IMR-90 (cell line): ENCODE data around the gene TMEM92. TPM values are rescaled to one million over a fixed set of nuclear protein-coding genes. Genes with fewer than 3 reads are reported as not detected.
A peak's percentile ranks its signal among the peaks of the same experiment; 100 is the strongest.

ENCODE experiments used
- ATAC-seq: fragments of 200-7000 bp; cut with Tn5 transposase; 2 replicates; pipeline ENCODE4 v1.9.1; 2020; ENCODE audit warnings: low read depth, mild to moderate bottlenecking, moderate library complexity
- BruUV-seq: library from RNA; stranded (reverse); fragments of 400-500 nt; replicated peaks from 2 replicates; lab custom pipeline; 2021; lab: Mats Ljungman, UMichigan
- CTCF ChIA-PET: fragments of 300-600 bp; formaldehyde crosslinking; extraction: SDS; loops from one replicate; lab custom pipeline; 2021; ENCODE audit warnings: antibody characterized with exemption; lab: Yijun Ruan, JAX
- POLR2A ChIA-PET: fragments of 300-600 bp; sonication (Branson Sonifier 250); formaldehyde crosslinking; loops from one replicate; lab custom pipeline; 2022; ENCODE audit warnings: antibody characterized with exemption; ENCODE audit not compliant: unreplicated experiment; lab: Charles Lee
- DNase-seq: peaks from one replicate; pipeline ENCODE4 v3.0.0; 2013
- H2AFZ ChIP-seq: replicated peaks from 2 replicates; pipeline ENCODE3; 2013; ENCODE audit warnings: low read length, mild to moderate bottlenecking; ENCODE audit not compliant: poor library complexity
- H2AK5ac ChIP-seq: 2 replicates; pipeline ENCODE4 v1.6.1; 2013; ENCODE audit warnings: low read depth, low read length, inconsistent platforms
- H2AK9ac ChIP-seq: replicated peaks from 2 replicates; pipeline ENCODE3; 2013; ENCODE audit warnings: mild to moderate bottlenecking, low read depth, low read length, moderate library complexity; ENCODE audit not compliant: poor library complexity
- H2BK120ac ChIP-seq: 2 replicates; pipeline ENCODE4 v1.6.1; 2013; ENCODE audit warnings: low read depth, low read length, inconsistent platforms
- H2BK15ac ChIP-seq: 3 replicates; pipeline ENCODE4 v1.6.1; 2013; ENCODE audit warnings: low read depth, low read length, inconsistent platforms
- H2BK20ac ChIP-seq: 2 replicates; pipeline ENCODE4 v1.6.1; 2013; ENCODE audit warnings: low read depth, mild to moderate bottlenecking, inconsistent platforms, low read length, moderate library complexity
- H2BK5ac ChIP-seq: 2 replicates; pipeline ENCODE4 v1.6.1; 2013; ENCODE audit warnings: mild to moderate bottlenecking, low read depth, low read length, inconsistent platforms; ENCODE audit not compliant: poor library complexity, severe bottlenecking
- H3K14ac ChIP-seq: replicated peaks from 2 replicates; pipeline ENCODE4 v1.6.1; 2013; ENCODE audit warnings: low read depth, low read length, inconsistent platforms
- H3K18ac ChIP-seq: 2 replicates; pipeline ENCODE4 v1.6.1; 2013; ENCODE audit warnings: low read depth, low read length, control low read depth
- H3K23ac ChIP-seq: 2 replicates; pipeline ENCODE4 v1.6.1; 2013; ENCODE audit warnings: low read depth, low read length, inconsistent platforms
- H3K27ac ChIP-seq: 2 replicates; pipeline ENCODE4 v1.5.1; 2013; ENCODE audit warnings: mild to moderate bottlenecking, control low read depth, low read length; ENCODE audit not compliant: insufficient read depth
- H3K27me3 ChIP-seq: 2 replicates; pipeline ENCODE4 v1.6.1; 2013; ENCODE audit warnings: low read length; ENCODE audit not compliant: control insufficient read depth, insufficient read depth
- H3K36me3 ChIP-seq: 2 replicates; pipeline ENCODE4 v1.6.1; 2013; ENCODE audit warnings: low read length, mixed read lengths; ENCODE audit not compliant: control insufficient read depth, insufficient read depth
- H3K4ac ChIP-seq: 2 replicates; pipeline ENCODE4 v1.6.1; 2013; ENCODE audit warnings: low read depth, low read length, inconsistent platforms
- H3K4me1 ChIP-seq: 2 replicates; pipeline ENCODE4 v1.6.1; 2013; ENCODE audit warnings: low read length, mixed read lengths; ENCODE audit not compliant: control insufficient read depth, insufficient read depth
- H3K4me2 ChIP-seq: 2 replicates; pipeline ENCODE4 v1.6.1; 2013; ENCODE audit warnings: low read depth, mild to moderate bottlenecking, control low read depth, low read length, moderate library complexity
- H3K4me3 ChIP-seq: 2 replicates; pipeline ENCODE4 v1.5.1; 2013; ENCODE audit warnings: low read depth, mild to moderate bottlenecking, control low read depth, low read length, moderate library complexity; ENCODE audit not compliant: insufficient read depth
- H3K56ac ChIP-seq: 2 replicates; pipeline ENCODE4 v1.6.1; 2013; ENCODE audit warnings: low read length, inconsistent platforms; ENCODE audit not compliant: insufficient read depth; ENCODE audit errors: extremely low read depth
- H3K79me1 ChIP-seq, 2 experiments: 2 replicates each; pipeline ENCODE4 v1.6.1; 2013; ENCODE audit warnings: low read length in 2 of 2, inconsistent platforms in 1 of 2, low read depth in 1 of 2
- H3K9ac ChIP-seq: 2 replicates; pipeline ENCODE4 v1.6.1; 2013; ENCODE audit warnings: low read depth, low read length, control low read depth
- H3K9me1 ChIP-seq: 2 replicates; pipeline ENCODE4 v1.6.1; 2013; ENCODE audit warnings: low read length, inconsistent platforms; ENCODE audit not compliant: insufficient read depth
- H3K9me3 ChIP-seq: 2 replicates; pipeline ENCODE4 v1.6.1; 2013; ENCODE audit warnings: low read length; ENCODE audit not compliant: control insufficient read depth, insufficient read depth
- H4K20me1 ChIP-seq: 2 replicates; pipeline ENCODE4 v1.6.1; 2013; ENCODE audit warnings: low read length, inconsistent platforms; ENCODE audit not compliant: insufficient read depth
- H4K5ac ChIP-seq: 2 replicates; pipeline ENCODE4 v1.6.1; 2013; ENCODE audit warnings: mild to moderate bottlenecking, low read depth, low read length, control low read depth
- H4K8ac ChIP-seq, 2 experiments: 2 replicates each; pipeline ENCODE4 v1.6.1; 2013; ENCODE audit warnings: low read depth in 2 of 2, low read length in 2 of 2, control low read depth in 1 of 2, inconsistent platforms in 1 of 2
- H4K91ac ChIP-seq: 2 replicates; pipeline ENCODE4 v1.6.1; 2013; ENCODE audit warnings: low read depth, low read length, inconsistent platforms; ENCODE audit not compliant: insufficient read depth
- BHLHE40 ChIP-seq: fragments of 150-350 bp; IDR thresholded peaks from 2 replicates; pipeline ENCODE4 v1.6.1; 2016; ENCODE audit warnings: mild to moderate bottlenecking, low read depth, low read length
- CEBPB ChIP-seq: IDR thresholded peaks from 2 replicates; pipeline ENCODE4 v1.6.1; 2012; ENCODE audit warnings: low read depth, low read length, improper control_type of control experiment
- CHD1 ChIP-seq: IDR thresholded peaks from 2 replicates; pipeline ENCODE4 v1.6.1; 2012; ENCODE audit warnings: low read depth, low read length, improper control_type of control experiment
- CTCF ChIP-seq: conservative IDR thresholded peaks from 2 replicates; pipeline ENCODE4 v1.5.1; 2012; ENCODE audit warnings: mild to moderate bottlenecking, low read depth, low read length, improper control_type of control experiment
- ELK1 ChIP-seq: fragments of 150-350 bp; IDR thresholded peaks from 2 replicates; pipeline ENCODE4 v1.6.1; 2016; ENCODE audit warnings: low read depth, mild to moderate bottlenecking, low read length, moderate library complexity, borderline replicate concordance
- MAFK ChIP-seq: IDR thresholded peaks from 2 replicates; pipeline ENCODE4 v1.6.1; 2012; ENCODE audit warnings: low read depth, low read length, improper control_type of control experiment
- MAZ ChIP-seq: IDR thresholded peaks from 2 replicates; pipeline ENCODE4 v1.6.1; 2012; ENCODE audit warnings: low read depth, mild to moderate bottlenecking, low read length, improper control_type of control experiment, moderate library complexity, borderline replicate concordance
- NFE2L2 ChIP-seq: fragments of 150-350 bp; IDR thresholded peaks from 2 replicates; pipeline ENCODE4 v1.6.1; 2016; ENCODE audit warnings: low read depth, mild to moderate bottlenecking, low read length
- POLR2A ChIP-seq: IDR thresholded peaks from 2 replicates; pipeline ENCODE4 v1.6.1; 2012; ENCODE audit warnings: mild to moderate bottlenecking, low read depth, low read length
- RAD21 ChIP-seq: IDR thresholded peaks from 2 replicates; pipeline ENCODE4 v1.6.1; 2012; ENCODE audit warnings: low read length, improper control_type of control experiment
- RFX5 ChIP-seq: IDR thresholded peaks from 2 replicates; pipeline ENCODE4 v1.8.0; 2012; ENCODE audit warnings: low read depth, mild to moderate bottlenecking, low read length, moderate library complexity
- SMC3 ChIP-seq: fragments of 150-350 bp; IDR thresholded peaks from 2 replicates; pipeline ENCODE4 v1.6.1; 2016; ENCODE audit warnings: low read depth, mild to moderate bottlenecking, antibody characterized with exemption, low read length, moderate library complexity
- USF2 ChIP-seq: fragments of 150-350 bp; IDR thresholded peaks from 2 replicates; pipeline ENCODE4 v1.6.1; 2017; ENCODE audit warnings: mild to moderate bottlenecking, antibody characterized with exemption, low read length, low read depth
- WGBS, 2 experiments: methylation state at CpG; one replicate each; pipeline versions ENCODE4 v1.1.5 to v1.1.7; 2013; ENCODE audit warnings: missing lambda C conversion rate in 2 of 2; ENCODE audit not compliant: insufficient read length in 1 of 2; ENCODE audit errors: extremely low coverage in 2 of 2; 5-methylcytosine and 5-hydroxymethylcytosine counted together
- dilution Hi-C: fragments of 300-500 bp; cut with HindIII; formaldehyde crosslinking; loops from one replicate; pipeline ENCODE4 v1.14.3; 2018; ENCODE audit warnings: low sequenced_read_pairs; ENCODE audit not compliant: unreplicated experiment
- in situ Hi-C: fragments of 300-500 bp; cut with MboI; formaldehyde crosslinking; loops from 3 replicates; pipeline ENCODE4 v1.14.3; 2019; ENCODE audit warnings: low sequenced_read_pairs, inconsistent platforms, mixed read lengths
- intact Hi-C: fragments of 100-400 bp; cut with micrococcal nuclease; formaldehyde crosslinking; loops from 2 replicates; pipeline ENCODE4 v1.10.0; 2022
- polyA plus RNA-seq, 3 experiments: library from polyadenylated mRNA; depleted of rRNA; stranded (reverse); fragments of >200 nt; gene quantifications; 2 replicates each; pipeline ENCODE4 v1.2.3, GENCODE V29; 2012; ENCODE audit warnings: low replicate concordance in 1 of 3
- total RNA-seq: library from RNA; depleted of rRNA; stranded (reverse); fragments of >200 nt; gene quantifications from 2 replicates; pipeline ENCODE4 v1.2.3, GENCODE V29; 2012

Gene TMEM92
- total and polyA plus RNA-seq, 2 of the 4 experiments (the other 2 are of a cell fraction): 0.18 to 1.7 TPM

GRCh38 chr17:50263331-50264262 is 10.7 kb upstream of the TMEM92 start:
- POLR2A ChIA-PET: interaction anchor here (1.4 kb wide), 1 partner anchor 62 kb away, joined by 3 read pairs; no protein-coding TSS in a partner anchor
- in situ Hi-C loops: no loop called here
- H3K9me3 ChIP-seq: no peaks in the 10 kb centered on the region
- H3K4me1 ChIP-seq: peaks cover 53% of the 10 kb centered on the region
- no peak overlapping the region; a peak in 1 of 4 replicates for H4K8ac ChIP-seq
- peak overlapping the region; percentile 83 for H2AFZ ChIP-seq
- 20% methylated on average over 1 of the region's 10 CpGs; no CpG with 5 or more reads in 1 of the 2 experiments for WGBS, 2 experiments
- no TSS peak for BruUV-seq
- H3K4me2 ChIP-seq: no peak overlapping the region
- H2AK9ac ChIP-seq: peak overlapping the region; percentile 89
- no peak overlapping the region for H3K18ac ChIP-seq
- no peaks in the 10 kb centered on the region for H3K27me3 ChIP-seq
- no peak overlapping the region; the same call in 1 of the 2 replicates for H3K23ac ChIP-seq
- no peak overlapping the region; the same call in 1 of the 2 replicates for H3K27ac ChIP-seq
- no peak overlapping the region for H2BK5ac ChIP-seq
- H3K9me1 ChIP-seq: peaks cover 36% of the 10 kb centered on the region
- peak overlapping the region; percentile 85 for H2AK5ac ChIP-seq
- H3K79me1 ChIP-seq: peaks cover 6 to 48% of the 10 kb centered on the region in 2 experiments
- intact Hi-C loops: no loop called here
- CTCF ChIA-PET: no interaction called here
- H4K5ac ChIP-seq: no peak overlapping the region; the same call in 1 of the 2 replicates
- H3K9ac ChIP-seq: no peak overlapping the region
- no peak overlapping the region for H3K56ac ChIP-seq
- DNase-seq (no peak), ATAC-seq (no peak)
- peak overlapping the region; percentile 68 for H2BK120ac ChIP-seq
- 0 out of 3 replicates have a peak overlapping the region, but pooled peaks have one; percentile 52 for H2BK15ac ChIP-seq
- no peaks in the 10 kb centered on the region for H3K36me3 ChIP-seq
- peak overlapping the region; percentile 45 for H2BK20ac ChIP-seq
- peak overlapping the region; percentile 80 for H4K91ac ChIP-seq
- dilution Hi-C loops: no loop called here
- peak overlapping the region; percentile 98 for H3K4ac ChIP-seq
- no peaks in the 10 kb centered on the region for H4K20me1 ChIP-seq
- no peak overlapping the region for H3K4me3 ChIP-seq
- H3K14ac ChIP-seq: 0 out of 2 replicates have a peak overlapping the region, but pooled peaks have one; percentile 47
- TF ChIP-seq CHD1 (no peak), RFX5 (no peak), CTCF (no peak), MAZ (no peak), SMC3 (no peak), POLR2A (no peak), NFE2L2 (no peak), CEBPB (no peak), RAD21 (no peak), ELK1 (no peak), USF2 (no peak), MAFK (no peak), BHLHE40 (no peak)
